Measurements from ENCODE around the gene LILRB2. TPM values are rescaled to one million over a fixed set of nuclear protein-coding genes. Genes with fewer than 3 reads are reported as not detected.
A peak's percentile ranks its signal among the peaks of the same experiment; 100 is the strongest.
"Not testable (repeated sequence)": the region's sequence is repeated elsewhere in the genome, so short reads cannot be mapped to it uniquely, and the experiment has no call there.

The LILRB2 gene
- total RNA-seq, 1 donor from 2014 or later: not detected

GRCh38 chr19:54273821-54274220, 7.1 kb downstream of the LILRB2 start:
- Histone ChIP-seq H3K4me3 (ENCODE audit: low read depth, low read length) (no peak overlapping the region), H3K27me3 (ENCODE audit: control insufficient read depth, insufficient read depth, low read length) (peaks cover 2% of the 10 kb centered on the region), H3K36me3 (ENCODE audit: control insufficient read depth, insufficient read depth, low read length) (no peaks in the 10 kb centered on the region)
- DNase-seq (ENCODE audit: low read depth): no peak
- no peak for TF ChIP-seq CTCF (IDR thresholded peaks at IDR 0.05; ENCODE audit: insufficient read depth, low read length, poor library complexity, severe bottlenecking)

- not testable (repeated sequence) for H3K27me3 ChIP-seq (ENCODE audit: control insufficient read depth, insufficient read depth, low read length); H3K36me3 ChIP-seq (ENCODE audit: control insufficient read depth, insufficient read depth, low read length); DNase-seq (ENCODE audit: low read depth)
Measured at GRCh38 chr19:54272181-54272580, 8.7 kb downstream of the LILRB2 start.

GRCh38 chr19:54271587-54271986, 9.3 kb downstream of the LILRB2 start:
- not testable (repeated sequence) for H3K4me3 ChIP-seq (ENCODE audit: low read depth, low read length); DNase-seq (ENCODE audit: low read depth); H3K36me3 ChIP-seq (ENCODE audit: control insufficient read depth, insufficient read depth, low read length); H3K27me3 ChIP-seq (ENCODE audit: control insufficient read depth, insufficient read depth, low read length)

More at GRCh38 chr19:54272181-54272580, 8.7 kb downstream of the LILRB2 start:
- not testable (repeated sequence) for H3K4me3 ChIP-seq (ENCODE audit: low read depth, low read length)

- TF ChIP-seq CTCF (IDR thresholded peaks at IDR 0.05; ENCODE audit: insufficient read depth, low read length, poor library complexity, severe bottlenecking): no peak
- DNase-seq (ENCODE audit: low read depth): no peak
- H3K27me3 ChIP-seq (ENCODE audit: control insufficient read depth, insufficient read depth, low read length): peaks cover 2% of the 10 kb centered on the region
- H3K36me3 ChIP-seq (ENCODE audit: control insufficient read depth, insufficient read depth, low read length): no peaks in the 10 kb centered on the region
- H3K4me3 ChIP-seq (ENCODE audit: low read depth, low read length): no peak overlapping the region
Measured at GRCh38 chr19:54271106-54271505, 9.8 kb downstream of the LILRB2 start.

GRCh38 chr19:54268936-54269335, 12.0 kb downstream of the LILRB2 start:
- TF ChIP-seq CTCF (IDR thresholded peaks at IDR 0.05; ENCODE audit: insufficient read depth, low read length, poor library complexity, severe bottlenecking): no peak
- Histone ChIP-seq H3K36me3 (ENCODE audit: control insufficient read depth, insufficient read depth, low read length) (no peaks in the 10 kb centered on the region), H3K4me3 (ENCODE audit: low read depth, low read length) (no peak overlapping the region), H3K27me3 (ENCODE audit: control insufficient read depth, insufficient read depth, low read length) (no peaks in the 10 kb centered on the region)
- no peak for DNase-seq (ENCODE audit: low read depth)

GRCh38 chr19:54266133-54266532, 14.8 kb downstream of the LILRB2 start:
- TF ChIP-seq CTCF (IDR thresholded peaks at IDR 0.05; ENCODE audit: insufficient read depth, low read length, poor library complexity, severe bottlenecking): peak; percentile 66
- no peak overlapping the region for H3K4me3 ChIP-seq (ENCODE audit: low read depth, low read length)
- H3K36me3 ChIP-seq (ENCODE audit: control insufficient read depth, insufficient read depth, low read length): no peaks in the 10 kb centered on the region
- peak; percentile 32 for DNase-seq (ENCODE audit: low read depth)
- no peaks in the 10 kb centered on the region for H3K27me3 ChIP-seq (ENCODE audit: control insufficient read depth, insufficient read depth, low read length)

GRCh38 chr19:54262470-54262869, 18.4 kb downstream of the LILRB2 start:
- Histone ChIP-seq H3K4me3 (ENCODE audit: low read depth, low read length) (no peak overlapping the region), H3K27me3 (ENCODE audit: control insufficient read depth, insufficient read depth, low read length) (no peaks in the 10 kb centered on the region), H3K36me3 (ENCODE audit: control insufficient read depth, insufficient read depth, low read length) (no peaks in the 10 kb centered on the region)
- TF ChIP-seq CTCF (IDR thresholded peaks at IDR 0.05; ENCODE audit: insufficient read depth, low read length, poor library complexity, severe bottlenecking): no peak
- no peak for DNase-seq (ENCODE audit: low read depth)
